IMR-90 (cell line): ENCODE measurements around the gene DNM3.

Source experiments
- FOS ChIP-seq: fragments of 150-350 bp; IDR thresholded peaks from 2 replicates; pipeline ENCODE4 v1.6.1; 2016; ENCODE audit warnings: low read depth, low read length
- POLR2A ChIP-seq: IDR thresholded peaks from 2 replicates; pipeline ENCODE4 v1.6.1; 2012; ENCODE audit warnings: mild to moderate bottlenecking, low read depth, low read length
- RAD21 ChIP-seq: IDR thresholded peaks from 2 replicates; pipeline ENCODE4 v1.6.1; 2012; ENCODE audit warnings: low read length, improper control_type of control experiment
- RFX5 ChIP-seq: IDR thresholded peaks from 2 replicates; pipeline ENCODE4 v1.8.0; 2012; ENCODE audit warnings: low read depth, mild to moderate bottlenecking, low read length, moderate library complexity
- TF ChIP-seq, protein P1 (sequence below): conservative IDR thresholded peaks from 2 replicates; pipeline ENCODE4 v1.5.1; 2012; ENCODE audit warnings: mild to moderate bottlenecking, low read depth, low read length, improper control_type of control experiment
- TF ChIP-seq, protein P2 (sequence below): fragments of 150-350 bp; IDR thresholded peaks from 2 replicates; pipeline ENCODE4 v1.6.1; 2016; ENCODE audit warnings: low read depth, mild to moderate bottlenecking, low read length, moderate library complexity, borderline replicate concordance

DNA sequence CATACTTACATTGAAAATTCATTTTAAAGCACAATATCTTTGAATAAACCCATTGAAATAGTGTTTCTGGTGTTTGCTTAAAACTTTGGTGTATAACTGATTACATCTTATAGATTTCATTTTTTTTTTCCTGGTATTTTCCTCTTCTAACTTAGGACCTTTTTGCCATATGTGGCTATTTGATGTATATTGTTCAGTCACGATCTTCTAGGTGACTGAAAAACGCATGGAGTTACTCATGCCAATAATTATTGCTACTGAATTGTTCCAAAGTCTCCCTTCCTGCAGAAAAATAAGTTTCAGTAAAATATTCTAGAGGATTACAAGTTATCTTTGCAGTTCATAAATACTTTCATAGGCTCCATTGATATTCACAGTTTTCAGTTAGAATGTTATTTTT, 556.3 kb downstream of the DNM3 start:
- TF ChIP-seq, protein P1, sequence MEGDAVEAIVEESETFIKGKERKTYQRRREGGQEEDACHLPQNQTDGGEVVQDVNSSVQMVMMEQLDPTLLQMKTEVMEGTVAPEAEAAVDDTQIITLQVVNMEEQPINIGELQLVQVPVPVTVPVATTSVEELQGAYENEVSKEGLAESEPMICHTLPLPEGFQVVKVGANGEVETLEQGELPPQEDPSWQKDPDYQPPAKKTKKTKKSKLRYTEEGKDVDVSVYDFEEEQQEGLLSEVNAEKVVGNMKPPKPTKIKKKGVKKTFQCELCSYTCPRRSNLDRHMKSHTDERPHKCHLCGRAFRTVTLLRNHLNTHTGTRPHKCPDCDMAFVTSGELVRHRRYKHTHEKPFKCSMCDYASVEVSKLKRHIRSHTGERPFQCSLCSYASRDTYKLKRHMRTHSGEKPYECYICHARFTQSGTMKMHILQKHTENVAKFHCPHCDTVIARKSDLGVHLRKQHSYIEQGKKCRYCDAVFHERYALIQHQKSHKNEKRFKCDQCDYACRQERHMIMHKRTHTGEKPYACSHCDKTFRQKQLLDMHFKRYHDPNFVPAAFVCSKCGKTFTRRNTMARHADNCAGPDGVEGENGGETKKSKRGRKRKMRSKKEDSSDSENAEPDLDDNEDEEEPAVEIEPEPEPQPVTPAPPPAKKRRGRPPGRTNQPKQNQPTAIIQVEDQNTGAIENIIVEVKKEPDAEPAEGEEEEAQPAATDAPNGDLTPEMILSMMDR: no peak
- TF ChIP-seq RFX5: no peak
- no peak for TF ChIP-seq POLR2A
- TF ChIP-seq RAD21: no peak
- TF ChIP-seq, protein P2, sequence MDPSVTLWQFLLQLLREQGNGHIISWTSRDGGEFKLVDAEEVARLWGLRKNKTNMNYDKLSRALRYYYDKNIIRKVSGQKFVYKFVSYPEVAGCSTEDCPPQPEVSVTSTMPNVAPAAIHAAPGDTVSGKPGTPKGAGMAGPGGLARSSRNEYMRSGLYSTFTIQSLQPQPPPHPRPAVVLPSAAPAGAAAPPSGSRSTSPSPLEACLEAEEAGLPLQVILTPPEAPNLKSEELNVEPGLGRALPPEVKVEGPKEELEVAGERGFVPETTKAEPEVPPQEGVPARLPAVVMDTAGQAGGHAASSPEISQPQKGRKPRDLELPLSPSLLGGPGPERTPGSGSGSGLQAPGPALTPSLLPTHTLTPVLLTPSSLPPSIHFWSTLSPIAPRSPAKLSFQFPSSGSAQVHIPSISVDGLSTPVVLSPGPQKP: no peak
- no peak for TF ChIP-seq FOS
